Fibroblast of villous mesenchyme (primary cell): ENCODE data around the gene TBCB. TPM values are rescaled to one million over a fixed set of nuclear protein-coding genes. Genes with fewer than 3 reads are reported as not detected.

ENCODE experiments used
- DNase-seq: peaks from one replicate; pipeline ENCODE4 v3.0.0-alpha.2; 2010; ENCODE audit warnings: low read depth
- H3K4me3 ChIP-seq: 2 replicates; pipeline ENCODE4 v1.5.1; 2011; ENCODE audit warnings: low read depth, mild to moderate bottlenecking, low read length
- total RNA-seq: library from RNA; depleted of rRNA; stranded (reverse); fragments of >200 nt; gene quantifications from 2 replicates; pipeline ENCODE4 v1.2.3, GENCODE V29; 2012
- TF ChIP-seq, protein P1 (sequence below): IDR thresholded peaks from 2 replicates; pipeline ENCODE4 v1.5.1; 2012; ENCODE audit warnings: low read depth, mild to moderate bottlenecking, low read length; ENCODE audit not compliant: insufficient read depth

The TBCB gene
- total RNA-seq, 1 donor = 144 TPM

DNA sequence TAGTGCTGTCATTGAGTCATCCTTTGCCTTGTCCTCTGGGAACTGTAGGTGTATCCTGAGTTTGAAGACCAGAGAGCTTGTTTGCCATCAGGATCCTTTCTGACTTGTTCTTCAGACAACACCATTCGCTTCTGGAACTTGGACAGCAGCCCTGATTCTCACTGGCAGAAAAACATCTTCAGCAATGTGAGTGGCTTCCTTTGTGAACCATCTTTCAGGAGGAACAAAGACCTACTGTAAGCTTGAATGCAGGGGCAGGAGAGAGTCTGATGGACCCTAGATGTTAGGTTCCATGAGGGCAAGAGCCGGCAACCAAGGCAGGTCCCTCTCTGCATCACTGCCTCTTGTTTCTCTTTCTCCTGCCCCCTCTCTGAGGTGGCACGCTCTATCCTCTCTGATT, 33.9 kb upstream of the TBCB start:
- DNase-seq = no peak
- TF ChIP-seq, protein P1, sequence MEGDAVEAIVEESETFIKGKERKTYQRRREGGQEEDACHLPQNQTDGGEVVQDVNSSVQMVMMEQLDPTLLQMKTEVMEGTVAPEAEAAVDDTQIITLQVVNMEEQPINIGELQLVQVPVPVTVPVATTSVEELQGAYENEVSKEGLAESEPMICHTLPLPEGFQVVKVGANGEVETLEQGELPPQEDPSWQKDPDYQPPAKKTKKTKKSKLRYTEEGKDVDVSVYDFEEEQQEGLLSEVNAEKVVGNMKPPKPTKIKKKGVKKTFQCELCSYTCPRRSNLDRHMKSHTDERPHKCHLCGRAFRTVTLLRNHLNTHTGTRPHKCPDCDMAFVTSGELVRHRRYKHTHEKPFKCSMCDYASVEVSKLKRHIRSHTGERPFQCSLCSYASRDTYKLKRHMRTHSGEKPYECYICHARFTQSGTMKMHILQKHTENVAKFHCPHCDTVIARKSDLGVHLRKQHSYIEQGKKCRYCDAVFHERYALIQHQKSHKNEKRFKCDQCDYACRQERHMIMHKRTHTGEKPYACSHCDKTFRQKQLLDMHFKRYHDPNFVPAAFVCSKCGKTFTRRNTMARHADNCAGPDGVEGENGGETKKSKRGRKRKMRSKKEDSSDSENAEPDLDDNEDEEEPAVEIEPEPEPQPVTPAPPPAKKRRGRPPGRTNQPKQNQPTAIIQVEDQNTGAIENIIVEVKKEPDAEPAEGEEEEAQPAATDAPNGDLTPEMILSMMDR = no peak
- H3K4me3 ChIP-seq = no peak overlapping the region

DNA sequence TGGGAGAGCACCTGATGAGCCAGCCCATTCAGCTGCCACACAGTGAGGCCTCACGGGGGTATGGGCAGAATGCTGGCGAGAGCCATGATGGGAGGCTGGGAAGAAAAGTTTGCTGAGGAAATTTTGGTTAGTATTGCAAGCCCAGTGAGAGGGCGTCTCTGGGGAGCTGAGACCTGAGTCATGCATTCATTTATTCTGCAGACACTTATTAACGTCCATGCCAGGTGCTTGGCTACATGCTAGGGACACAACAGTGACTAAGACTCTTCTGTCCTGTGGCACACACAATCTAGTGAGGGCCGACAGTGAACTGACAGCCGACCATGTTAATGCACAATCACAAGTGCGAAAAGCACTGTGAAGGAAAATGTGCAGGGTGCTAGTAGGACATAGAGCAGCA, 33.4 kb upstream of the TBCB start:
- no peak for DNase-seq
- H3K4me3 ChIP-seq = no peak overlapping the region
- TF ChIP-seq, protein P1 = no peak

DNA sequence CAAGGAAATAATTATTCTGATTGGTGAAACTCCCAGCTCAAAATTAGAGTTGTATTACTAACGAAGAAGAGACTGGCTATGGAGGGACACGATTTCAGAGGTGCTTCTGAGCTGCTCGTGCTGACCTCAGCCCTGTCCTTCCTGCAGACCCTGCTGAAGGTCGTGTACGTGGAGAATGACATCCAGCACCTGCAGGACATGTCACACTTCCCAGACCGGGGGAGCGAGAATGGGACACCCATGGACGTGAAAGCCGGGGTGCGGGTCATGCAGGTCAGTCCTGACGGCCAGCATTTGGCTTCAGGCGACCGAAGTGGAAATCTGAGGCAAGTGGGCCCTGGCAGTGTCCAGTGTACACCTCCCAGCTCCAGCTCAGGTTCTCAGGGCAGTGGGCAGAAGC, 32.4 kb upstream of the TBCB start:
- H3K4me3 ChIP-seq = no peak overlapping the region
- no peak for DNase-seq
- TF ChIP-seq, protein P1 = no peak

DNA sequence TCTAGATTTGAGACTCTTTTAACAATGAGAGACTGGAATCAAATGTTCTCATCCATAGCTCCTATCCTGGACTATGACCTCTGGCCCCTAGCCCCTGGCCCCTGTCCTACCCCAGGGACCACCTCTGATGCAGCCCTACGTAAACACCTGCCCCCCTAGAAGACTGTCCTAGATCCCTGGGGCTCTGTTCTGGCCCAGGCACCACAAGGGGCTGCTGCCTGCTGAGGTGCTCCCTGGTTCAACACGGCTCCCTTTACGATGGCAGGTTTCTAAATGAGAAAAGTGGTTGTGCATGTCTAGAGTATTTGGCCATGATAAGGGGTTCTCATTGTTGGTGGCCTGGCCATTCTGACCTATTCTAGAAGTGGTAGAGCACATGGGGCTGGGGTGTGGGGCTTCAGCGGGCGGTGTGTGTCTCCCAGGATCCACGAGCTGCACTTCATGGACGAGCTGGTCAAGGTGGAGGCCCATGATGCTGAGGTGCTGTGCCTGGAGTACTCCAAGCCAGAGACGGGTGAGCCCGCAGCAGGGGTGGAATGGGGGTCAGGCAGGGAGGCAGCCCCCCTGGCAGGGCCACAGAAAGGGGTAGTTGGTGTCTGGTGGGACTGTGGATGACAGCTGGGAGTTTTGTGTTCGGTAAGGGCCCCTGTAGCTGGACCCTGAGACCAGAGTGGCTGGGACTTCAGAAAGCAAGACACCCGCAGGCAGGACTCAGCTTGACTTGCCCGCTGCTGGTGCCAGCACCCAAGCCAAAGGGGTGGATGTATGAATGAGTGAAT, 30.8 kb upstream of the TBCB start:
- no peak overlapping the region for H3K4me3 ChIP-seq
- no peak for DNase-seq
- TF ChIP-seq, protein P1 = no peak

DNA sequence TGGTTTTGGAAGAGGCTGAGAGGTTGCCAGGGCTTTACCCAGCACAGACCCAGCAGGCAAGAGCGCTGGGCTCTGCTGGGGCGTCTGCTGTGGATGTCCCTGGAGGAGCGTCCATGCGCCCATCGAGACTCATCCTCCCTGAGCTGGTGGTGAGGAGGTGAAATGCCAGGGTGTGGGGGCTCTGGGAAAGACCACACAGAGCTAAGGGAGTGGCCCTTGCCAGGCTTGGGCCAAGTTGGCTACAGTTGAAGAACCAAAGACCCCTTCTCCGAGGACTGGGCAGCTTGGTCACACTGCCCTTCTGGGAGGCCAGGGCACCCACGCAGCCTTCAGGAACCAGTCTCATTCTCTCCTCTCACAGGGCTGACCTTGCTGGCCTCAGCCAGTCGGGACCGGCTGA, 28.9 kb upstream of the TBCB start:
- no peak for DNase-seq
- no peak overlapping the region for H3K4me3 ChIP-seq
- TF ChIP-seq, protein P1 = no peak

DNA sequence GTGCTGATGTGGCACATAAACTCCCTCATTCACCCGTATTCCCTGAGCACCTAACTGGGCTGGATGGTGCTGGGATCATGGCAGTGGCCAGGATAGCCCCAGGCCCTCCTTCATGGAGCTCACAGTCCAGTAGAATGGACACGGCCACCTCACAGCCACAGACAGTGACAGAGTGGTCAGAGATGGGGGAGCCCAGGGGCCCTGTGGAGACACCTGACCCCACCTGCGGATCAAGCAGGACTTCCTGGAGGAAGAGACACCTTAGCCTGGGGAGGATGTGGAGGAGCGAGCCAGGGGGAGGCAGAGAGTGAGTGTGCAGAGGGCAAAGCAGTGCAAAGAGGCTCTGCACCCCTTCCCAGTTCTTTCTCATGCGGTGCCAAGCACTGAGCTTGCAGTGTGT, 25.4 kb upstream of the TBCB start:
- TF ChIP-seq, protein P1 = no peak
- DNase-seq = no peak
- no peak overlapping the region for H3K4me3 ChIP-seq
